Hindlimb muscle (tissue), 1 donor: Measurements from ENCODE around the gene PLOD1. TPM values are rescaled to one million over a fixed set of nuclear protein-coding genes. Genes with fewer than 3 reads are reported as not detected.
"Not testable (repeated sequence)": the region's sequence is repeated elsewhere in the genome, so short reads cannot be mapped to it uniquely, and the experiment has no call there.

Experiments
- DNase-seq: peaks from one replicate; pipeline ENCODE4 v3.0.0-alpha.2; 2013
- polyA plus RNA-seq: library from polyadenylated mRNA; unstranded; fragments of 120-200 nt; gene quantifications from one replicate; pipeline ENCODE4 v1.2.1, GENCODE V29; 2013; ENCODE audit not compliant: insufficient read length

The PLOD1 gene
- polyA plus RNA-seq, 1 donor: 144 TPM

DNA sequence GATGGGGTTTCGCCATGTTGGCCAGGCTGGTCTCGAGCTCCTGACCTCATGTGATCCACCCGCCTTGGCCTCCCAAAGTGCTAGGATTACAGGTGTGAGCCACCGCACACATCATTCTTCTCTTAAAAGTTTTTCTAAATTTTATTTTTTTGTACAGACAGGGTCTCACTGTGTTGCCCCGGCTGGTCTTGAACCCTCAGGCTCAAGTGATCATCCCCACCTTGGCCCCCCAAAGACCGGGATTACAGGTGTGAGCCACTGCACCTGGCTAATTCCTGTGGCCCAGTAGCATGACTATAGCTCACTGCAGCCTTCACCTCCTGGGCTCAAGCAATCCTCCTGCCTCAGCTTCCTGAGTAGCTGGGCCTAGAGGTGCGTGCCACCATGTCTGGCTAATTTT, 5.3 kb downstream of the PLOD1 start:
- DNase-seq: not testable (repeated sequence)

DNA sequence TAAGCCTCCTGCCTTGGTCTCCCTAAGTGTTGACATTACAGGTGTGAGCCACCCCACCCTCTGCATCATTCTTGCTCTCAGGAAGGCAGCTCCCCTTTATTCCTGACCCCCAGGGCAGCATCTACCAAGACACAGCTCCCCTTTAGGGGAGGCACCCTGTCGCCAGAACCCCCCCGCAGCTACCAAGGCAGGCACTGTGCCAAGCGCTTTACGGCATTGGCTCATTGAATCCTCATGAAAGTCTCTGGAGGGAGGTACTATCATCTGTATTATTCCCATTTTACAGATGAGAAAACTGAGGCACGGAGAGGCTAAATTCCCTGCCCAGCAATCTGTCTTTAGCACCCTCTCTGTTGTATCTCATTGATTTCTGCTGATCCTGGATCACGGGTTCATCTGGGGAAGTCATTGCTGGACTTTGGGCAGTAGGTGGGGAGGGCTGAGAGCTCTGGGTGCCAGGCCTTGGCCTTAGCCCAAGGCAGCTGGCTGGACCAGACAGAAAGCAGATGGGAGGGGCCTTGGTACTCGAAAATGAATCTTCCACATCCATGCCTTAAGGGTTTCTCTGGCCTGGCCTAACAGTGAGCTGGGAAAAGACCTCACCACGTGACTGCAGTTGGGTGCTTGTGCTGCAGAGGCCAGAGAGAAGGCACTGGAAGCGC, 5.9 kb downstream of the PLOD1 start:
- DNase-seq: peak; percentile 80

DNA sequence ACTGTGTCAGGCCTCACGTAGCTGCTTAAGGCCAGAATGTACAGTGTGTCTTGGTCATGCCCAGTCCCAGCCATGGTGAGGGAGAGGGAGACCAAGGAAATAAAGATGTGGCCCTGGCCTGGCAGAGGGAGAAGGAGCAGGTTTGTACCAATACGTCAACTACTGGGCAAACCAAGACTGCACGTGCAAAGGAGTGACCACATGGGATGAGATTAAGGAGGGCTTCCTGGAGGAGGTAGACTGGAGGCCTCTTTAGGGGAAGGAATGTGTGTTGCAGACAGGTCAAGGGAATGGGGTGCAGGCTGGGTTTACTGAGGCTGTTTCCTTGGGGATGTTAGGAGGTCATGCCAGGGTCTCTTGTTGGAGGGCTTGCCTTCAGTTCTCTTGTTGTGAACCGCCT, 7.8 kb downstream of the PLOD1 start:
- DNase-seq: no peak

DNA sequence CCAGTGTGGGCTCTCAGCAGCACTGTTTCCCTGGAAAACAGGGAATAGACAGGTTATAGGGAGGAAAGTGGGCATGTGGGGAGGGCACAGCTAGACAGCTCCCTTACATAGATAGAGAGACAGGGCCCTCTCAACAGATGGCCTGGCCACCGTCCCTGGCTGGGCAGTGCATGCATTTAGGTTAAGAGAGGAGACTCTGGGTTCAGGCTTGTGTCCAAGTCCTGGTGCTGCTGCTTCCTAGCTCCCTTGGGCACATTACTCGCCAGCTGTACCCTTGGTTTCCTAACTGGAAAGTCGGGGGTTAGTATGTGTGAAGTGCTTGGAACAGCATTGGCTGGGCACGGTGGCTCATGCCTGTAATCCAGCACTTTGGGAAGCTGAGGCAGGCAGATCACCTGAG, 9.1 kb downstream of the PLOD1 start:
- DNase-seq: no peak

DNA sequence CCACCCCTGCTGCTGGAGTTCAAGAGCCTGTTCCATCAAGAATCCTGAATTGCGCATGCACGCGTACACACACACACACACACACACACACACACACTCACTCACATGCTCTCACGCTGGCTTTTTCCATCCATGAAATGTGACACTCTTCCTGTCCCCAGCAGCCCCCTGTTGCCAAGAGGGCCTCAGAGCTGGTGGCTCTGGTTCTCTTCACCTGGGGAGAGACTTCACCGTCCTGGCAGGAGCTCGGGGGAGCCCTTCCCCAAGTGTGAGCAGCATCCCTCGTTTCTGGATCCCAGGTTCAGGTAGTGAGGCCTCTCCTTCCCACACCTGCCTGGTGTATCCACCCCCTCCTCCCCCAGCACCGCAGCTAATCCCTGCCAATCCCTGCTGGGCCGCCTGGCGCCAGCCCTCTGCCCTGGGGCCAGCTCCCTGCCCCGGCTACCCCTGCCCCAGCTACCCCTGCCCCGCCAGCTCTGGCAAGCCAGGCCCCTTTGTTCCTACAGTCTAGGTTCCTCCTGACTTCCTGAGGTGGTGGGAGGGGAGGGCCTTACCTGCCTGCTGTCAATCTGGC, 9.9 kb downstream of the PLOD1 start:
- DNase-seq: peak; percentile 64

DNA sequence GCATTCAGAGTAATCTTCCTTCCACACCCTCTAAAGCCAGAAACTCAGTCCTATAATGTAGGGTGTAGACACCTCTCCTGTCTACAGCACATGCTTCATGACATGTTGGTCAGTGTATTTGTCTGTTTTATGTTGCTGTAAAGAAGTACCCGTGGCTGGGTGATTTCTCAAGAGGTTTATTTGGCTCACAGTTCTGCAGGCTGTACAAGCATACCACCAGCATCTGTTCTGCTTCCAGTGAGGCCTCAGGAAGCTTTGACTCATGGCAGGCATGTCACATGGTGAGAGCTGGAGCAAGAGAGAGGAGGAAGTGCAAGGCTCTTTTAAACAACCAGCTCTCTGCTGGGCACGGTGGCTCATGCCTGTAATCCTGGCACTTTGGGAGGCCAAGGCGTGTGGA, 12.1 kb downstream of the PLOD1 start:
- DNase-seq: no peak

DNA sequence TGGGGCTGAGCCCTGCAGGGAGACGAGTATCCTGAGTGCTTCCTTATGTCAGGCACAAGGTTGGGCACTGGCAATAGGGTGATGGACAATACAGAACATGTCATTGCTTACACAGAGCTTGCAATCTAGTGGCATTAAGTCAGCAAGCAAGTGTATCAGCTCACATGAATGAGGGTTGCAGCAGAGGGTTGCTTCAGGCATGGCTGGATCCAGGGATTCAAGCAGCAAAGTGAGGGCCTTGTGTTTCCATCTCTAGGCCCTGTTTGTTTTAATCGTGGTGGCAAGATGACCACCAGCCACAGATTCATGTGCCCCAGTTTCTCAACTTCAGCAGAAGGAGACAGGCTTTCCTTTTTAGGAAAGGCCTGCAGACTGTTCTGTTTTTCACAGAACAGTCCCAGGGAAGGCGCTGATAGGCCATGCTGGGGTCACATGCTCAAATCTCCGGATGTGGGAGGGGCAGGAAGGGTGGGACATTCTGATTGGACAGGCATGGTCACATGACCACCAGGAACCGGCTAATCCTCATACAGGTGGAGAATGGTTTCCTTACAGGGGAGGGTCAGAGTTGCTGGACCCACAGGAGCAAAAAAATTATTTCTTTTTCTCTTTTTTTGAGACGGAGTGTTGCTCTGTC, 14.4 kb downstream of the PLOD1 start:
- no peak for DNase-seq

DNA sequence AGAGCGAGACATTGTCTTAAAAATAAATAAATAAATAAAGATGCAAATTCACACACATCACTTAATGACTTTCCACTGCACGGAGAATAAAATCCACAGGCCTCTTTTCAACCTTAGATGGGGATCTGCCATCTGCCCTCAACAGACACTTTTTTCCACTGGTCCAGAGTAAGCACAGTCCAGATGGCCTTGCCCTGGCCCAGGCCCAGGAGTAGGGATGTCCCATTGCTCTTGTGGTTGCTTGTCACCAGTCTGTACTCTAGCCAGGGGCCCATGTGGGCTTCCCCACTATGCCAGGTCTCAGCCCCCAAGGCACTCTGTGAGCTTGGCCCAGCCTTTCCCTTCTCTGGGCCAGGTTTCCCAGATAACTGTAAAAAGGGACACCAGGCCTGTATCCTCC, 17.4 kb downstream of the PLOD1 start:
- no peak for DNase-seq

DNA sequence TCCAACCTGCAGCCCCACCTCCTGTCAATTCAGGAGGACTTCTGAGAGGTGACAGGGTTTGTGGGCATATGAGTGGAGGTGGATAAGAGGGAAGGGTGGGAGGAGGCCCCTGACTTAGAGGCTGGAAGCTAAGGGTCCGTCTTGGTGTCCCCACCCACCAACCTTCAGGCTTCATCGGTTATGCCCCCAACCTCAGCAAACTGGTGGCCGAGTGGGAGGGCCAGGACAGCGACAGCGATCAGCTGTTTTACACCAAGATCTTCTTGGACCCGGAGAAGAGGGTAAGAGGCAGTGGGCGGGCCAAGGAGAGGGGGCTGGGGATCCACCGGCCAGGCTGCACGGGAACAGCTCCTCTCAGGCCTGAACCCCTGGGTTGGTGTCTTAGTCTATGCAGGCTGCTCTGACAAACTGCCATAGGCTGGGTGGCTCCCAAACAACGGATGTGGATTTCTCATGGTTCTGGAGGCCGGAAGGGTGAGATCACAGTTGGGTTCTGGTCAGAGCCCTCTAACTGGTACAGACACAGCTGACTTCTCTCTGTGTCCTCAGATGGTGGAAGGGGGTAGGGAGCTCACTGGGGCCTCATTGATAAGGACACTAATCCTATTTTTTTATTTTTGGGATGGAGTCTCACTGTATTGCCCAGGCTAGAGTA, 18.1 kb downstream of the PLOD1 start:
- DNase-seq: no peak

DNA sequence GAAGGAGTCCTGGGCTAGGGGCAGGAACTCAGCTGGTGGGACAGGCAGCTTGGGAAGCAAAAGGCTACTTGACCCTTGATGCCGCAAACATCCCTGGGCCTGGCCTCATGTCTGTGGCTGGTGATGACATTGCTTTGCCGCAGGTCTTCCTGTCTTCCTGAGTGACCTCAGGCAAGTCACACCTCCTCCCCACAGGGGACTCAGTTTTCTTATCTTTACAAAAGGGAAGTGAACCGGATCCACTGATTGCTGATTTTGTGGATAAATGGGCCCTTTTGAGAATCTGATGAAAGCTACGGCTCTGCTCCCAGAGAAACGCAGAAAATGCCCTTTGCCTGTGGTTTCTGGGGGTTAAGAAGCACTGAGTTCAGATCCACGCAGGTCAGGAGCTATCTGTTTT, 20.7 kb downstream of the PLOD1 start:
- no peak for DNase-seq

DNA sequence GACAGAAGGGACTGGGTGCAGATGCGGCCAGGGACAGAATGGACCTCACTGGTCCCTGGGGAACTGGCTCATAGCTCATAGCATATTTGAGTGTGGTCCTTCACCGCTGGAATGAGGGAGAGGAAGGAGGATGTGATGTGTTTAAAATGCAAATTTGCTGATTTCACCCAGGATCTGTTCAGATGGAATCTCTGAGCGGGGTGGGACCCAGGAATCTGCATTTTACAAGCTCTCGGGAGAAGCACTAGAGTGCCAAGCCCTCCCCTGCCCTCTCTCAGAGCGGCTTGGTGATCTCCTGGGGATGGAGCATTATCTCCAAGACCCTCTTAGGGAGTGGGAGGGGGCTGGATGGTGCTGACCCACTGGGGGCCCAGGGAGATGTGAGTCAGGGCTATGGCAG, 22.9 kb downstream of the PLOD1 start:
- DNase-seq: no peak

DNA sequence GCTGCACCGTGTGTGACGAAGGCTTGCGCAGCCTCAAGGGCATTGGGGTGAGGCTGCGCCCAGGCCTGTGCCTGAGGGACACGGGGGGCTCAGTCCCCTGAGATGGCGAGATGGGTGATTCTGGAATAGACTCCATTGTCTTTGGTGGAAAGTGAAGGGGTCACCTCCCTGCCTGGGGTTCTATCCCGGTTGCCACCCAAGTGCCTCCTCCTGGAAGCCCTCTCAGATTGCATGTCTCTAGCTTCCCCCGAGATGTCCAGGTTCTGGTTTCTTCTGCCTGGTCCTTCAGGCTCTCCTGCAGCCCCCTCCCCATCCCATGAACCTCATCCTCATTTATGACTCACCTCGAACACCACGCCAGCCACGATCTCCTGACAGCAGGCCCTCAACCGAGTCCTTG, 23.4 kb downstream of the PLOD1 start:
- no peak for DNase-seq

DNA sequence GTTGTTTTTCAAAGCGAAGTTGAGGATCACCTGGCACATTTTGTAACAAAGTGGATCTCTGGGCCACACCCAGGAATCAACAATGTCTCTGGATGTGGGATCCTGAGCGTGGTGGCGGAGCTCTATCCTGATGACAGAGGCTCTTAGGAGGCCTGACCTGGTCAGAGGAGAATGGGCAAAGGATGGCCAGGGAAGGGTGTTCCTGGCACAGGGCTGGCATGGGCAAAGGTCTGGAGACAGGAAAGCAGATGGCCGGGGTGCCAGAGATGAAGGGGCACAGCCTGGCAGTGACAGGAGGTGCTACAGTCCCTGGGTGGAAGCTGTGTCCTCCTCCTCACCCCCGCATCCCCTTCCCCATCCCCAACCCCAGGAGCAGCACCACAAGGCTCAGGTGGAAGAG, 25.8 kb downstream of the PLOD1 start:
- DNase-seq: no peak

DNA sequence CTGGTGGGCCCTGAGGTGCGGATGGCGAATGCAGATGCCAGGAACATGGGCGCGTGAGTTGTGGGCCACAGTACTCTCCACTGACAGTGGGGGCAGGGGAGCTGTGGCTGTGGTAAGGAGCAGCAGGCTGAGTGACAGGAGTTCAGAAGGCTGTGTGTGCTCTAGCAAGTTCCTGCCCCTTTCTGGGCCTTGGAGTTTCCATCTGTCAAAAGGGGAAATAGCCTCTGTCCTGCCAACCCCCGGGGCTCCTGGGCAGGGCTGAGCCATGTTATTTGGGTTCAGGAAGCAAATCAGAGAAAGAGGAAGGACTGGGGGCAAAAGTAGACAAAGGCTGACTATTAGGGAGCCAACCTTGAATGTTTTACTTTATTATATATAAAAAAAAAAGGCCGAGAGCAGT, 26.2 kb downstream of the PLOD1 start:
- no peak for DNase-seq

DNA sequence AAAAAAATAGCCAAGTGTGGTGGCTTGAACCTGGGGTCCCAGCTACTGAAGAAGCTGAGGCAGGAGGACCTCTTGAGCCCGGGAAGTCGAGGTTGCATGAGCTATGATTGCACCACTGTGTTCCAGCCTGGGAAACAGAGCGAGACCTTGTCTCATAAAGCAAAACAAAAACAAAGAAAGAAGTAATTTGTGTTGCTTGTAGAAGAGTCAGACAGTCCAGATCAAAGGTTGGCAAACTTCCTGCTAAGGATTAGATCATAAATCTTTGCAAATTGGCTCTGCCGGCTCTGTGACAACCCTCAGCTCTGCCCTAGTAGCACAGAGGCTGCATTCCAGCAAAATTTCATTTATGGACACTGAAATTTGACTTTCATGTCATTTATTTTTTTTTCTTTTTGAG, 26.7 kb downstream of the PLOD1 start:
- no peak for DNase-seq

DNA sequence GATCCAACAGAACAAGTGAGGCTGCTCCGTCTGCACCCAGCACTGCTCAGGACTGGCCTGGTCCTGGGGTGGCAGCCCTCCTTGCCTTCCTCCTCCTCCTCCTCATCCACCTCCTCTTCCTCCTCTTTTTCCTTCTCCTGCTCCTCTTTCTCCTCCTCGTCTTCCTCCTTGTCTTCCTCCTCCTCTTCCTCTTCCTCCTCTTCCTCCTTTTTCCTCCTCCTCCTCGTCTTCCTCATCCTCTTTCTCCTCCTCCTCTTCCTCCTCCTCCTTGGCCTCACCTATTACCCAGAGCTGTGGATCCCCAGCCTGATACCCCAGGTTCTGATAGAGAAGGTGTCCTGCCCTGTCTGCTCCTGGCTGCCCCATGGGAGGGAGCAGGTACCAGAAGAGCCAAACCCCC, 29.1 kb downstream of the PLOD1 start:
- no peak for DNase-seq

DNA sequence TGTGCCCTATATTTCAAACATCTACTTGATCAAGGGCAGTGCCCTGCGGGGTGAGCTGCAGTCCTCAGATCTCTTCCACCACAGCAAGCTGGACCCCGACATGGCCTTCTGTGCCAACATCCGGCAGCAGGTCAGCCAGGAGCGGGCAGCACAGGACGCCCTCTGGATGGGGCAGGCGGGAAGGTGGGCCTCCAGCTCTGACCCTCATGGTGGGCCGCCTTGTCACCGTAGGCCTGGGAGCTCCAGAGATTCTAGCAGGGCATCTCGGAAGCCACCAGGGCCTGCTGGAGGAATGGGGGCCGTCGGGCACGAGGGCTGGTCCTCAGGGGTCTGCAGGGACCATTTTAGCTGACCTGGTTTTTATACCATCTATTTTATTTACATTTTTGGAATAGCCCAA, 30.1 kb downstream of the PLOD1 start:
- DNase-seq: no peak

DNA sequence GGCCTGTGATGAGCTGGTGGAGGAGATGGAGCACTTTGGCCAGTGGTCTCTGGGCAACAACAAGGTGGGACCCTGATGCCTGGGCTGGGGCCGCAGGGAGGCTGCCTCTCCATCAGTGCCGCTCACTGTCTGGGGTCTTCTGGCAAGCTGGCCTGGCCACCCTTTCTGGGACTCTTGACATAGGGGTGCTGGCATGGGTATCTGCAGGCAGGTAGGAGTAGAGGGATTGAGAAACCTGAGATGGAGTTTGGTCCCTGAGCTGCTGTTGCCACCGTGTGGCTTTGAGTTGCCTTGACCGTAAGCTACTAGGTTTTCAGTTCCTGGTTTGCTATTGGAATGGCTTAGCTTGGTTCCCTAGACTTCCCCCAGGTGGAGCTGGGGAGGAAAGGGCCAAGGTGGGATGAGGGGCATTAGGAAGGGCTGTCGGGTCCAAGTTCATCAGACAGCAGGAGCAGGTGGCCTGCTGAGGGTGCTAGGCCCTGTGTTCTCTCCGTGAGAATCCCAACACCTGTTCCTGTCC, 32.6 kb downstream of the PLOD1 start:
- no peak for DNase-seq

DNA sequence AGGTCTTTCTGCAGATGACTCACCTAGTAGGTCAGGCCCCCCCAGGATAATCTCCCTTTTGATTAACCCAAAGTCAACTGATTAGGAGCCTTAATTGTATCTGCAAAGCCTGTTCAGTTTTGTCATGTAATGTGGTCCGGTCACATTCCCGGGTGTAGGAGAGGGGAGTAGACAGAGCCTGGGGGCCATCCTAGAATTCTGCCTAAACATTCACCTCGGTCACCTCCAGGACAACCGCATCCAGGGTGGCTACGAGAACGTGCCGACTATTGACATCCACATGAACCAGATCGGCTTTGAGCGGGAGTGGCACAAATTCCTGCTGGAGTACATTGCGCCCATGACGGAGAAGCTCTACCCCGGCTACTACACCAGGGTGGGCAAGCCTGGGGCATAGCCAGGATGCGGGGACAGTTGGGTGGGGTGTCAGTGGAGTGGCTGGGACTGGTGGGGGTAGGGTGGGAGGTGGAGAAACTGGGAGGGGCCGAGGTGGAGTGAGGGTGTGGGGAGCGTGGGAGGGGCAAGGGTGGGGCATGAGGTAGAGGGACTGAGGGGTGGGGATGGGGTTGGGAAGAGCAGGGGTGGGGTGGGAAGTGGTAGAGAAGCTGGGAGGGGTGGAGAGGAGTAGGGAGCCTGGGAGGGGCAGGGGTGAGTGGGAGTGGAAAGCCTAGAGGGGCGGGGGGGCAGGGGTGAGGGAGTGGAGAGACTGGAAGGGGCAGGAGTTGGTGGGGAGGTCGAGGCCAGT, 36.1 kb downstream of the PLOD1 start:
- no peak for DNase-seq

DNA sequence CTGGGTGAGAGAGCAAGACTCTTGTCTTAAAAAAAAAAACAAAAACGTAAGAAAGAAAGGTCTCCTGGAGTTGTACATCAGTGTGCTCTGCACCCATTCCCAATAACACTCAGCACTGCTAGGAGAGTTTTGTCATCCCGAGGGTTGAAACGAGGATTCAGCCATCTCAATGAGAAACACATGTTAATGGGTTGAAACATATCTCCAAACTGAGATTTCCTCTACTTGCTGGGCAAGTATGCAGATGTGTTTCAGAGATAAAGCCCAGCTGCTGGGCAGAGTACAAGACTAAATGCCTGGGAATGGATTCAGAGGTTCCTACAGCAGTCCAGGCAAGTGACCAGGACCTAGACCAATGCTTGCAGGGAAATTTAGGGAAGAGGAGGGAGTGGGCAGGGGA, 43.1 kb downstream of the PLOD1 start:
- no peak for DNase-seq

DNA sequence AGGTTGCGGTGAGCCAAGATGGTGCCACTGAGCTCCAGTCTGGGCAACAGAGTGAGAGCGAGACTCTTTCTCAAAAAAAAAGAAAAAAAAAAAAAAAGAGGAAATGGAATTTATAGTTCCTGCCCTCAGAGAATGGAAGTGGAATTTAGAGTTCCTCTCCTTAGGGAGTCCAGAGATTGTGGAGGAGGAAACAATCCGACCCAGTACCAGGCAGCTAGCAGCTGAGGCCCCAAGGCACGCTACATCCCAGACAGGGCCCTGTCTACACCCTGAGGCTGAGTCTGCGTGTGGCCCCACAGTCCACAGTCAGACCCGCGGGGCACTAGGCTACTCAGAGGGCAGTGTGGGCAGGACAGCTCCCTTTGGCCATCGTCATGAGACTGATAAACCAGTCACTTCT, 43.8 kb downstream of the PLOD1 start:
- DNase-seq: no peak

DNA sequence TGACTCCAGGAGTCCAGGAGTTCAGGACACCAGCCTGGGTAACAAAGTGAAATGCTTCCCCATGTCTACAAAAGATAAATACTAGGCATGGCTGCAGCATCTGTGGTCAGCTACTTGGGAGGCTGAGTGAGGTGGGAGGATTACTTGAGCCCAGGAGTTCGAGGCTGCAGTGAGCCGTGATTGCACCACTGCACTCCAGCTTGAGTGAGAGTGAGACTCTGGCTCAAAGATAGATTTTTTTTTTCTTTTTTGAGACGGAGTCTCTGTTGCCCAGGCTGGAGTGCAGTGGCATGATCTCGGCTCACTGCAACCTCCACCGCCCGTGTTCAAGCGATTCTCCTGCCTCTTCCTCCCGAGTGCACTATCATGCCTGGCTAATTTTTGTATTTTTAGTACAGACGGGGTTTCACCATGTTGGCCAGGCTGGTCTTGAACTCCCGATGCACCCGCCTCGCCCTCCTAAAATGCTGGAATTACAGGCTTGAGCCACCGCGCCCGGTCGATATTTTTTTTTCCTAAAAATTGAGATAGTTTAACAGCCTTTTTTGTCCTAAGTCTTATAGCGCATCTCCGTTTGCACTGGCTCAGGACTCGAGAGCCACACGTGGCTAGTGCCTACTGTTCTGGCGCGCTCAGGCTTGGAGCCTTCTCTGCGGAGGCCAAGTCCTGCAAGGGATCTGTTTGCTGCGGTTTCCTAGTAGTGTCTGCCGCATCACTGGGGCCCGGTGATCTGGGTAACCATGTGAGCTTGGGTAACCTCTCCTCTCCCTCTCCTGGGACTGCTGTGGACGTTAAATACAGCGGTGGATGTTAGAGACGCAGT, 44.7 kb downstream of the PLOD1 start:
- peak; percentile 34 for DNase-seq
